ENCODE data around the gene CDH26.

Gene CDH26

GRCh38 chr20:60011512-60012507 lies 53.6 kb downstream of the CDH26 start:
- Mint-ChIP-seq H3K9me3 (peaks cover 21% of the 10 kb centered on the region), H3K4me1 (peaks cover 17% of the 10 kb centered on the region), H3K27me3 (ENCODE audit: low read depth, poor library complexity) (peaks cover 18% of the 10 kb centered on the region), H3K36me3 (ENCODE audit: low read depth) (no peaks in the 10 kb centered on the region), H3K4me3 (no peak overlapping the region), H3K27ac (no peak overlapping the region)
- DNase-seq, result no peak
- no peak for TF ChIP-seq CTCF (IDR thresholded peaks at IDR 0.05)

GRCh38 chr20:60013296-60014139 lies 55.3 kb downstream of the CDH26 start:
- Mint-ChIP-seq H3K27me3 (ENCODE audit: low read depth, poor library complexity) (peaks cover 21% of the 10 kb centered on the region), H3K4me3 (no peak overlapping the region), H3K36me3 (ENCODE audit: low read depth) (no peaks in the 10 kb centered on the region), H3K9me3 (peaks cover 35% of the 10 kb centered on the region), H3K27ac (no peak overlapping the region), H3K4me1 (peaks cover 17% of the 10 kb centered on the region)
- no peak for DNase-seq
- no peak for TF ChIP-seq CTCF (IDR thresholded peaks at IDR 0.05)

GRCh38 chr20:60016406-60016805 lies 58.2 kb downstream of the CDH26 start:
- H3K27me3 Mint-ChIP-seq (ENCODE audit: low read depth, poor library complexity), result peaks cover 21% of the 10 kb centered on the region
- no peaks in the 10 kb centered on the region for H3K36me3 Mint-ChIP-seq (ENCODE audit: low read depth)
- H3K27ac Mint-ChIP-seq, result no peak overlapping the region

GRCh38 chr20:60020251-60020650 lies 62.0 kb downstream of the CDH26 start:
- Mint-ChIP-seq H3K27me3 (ENCODE audit: low read depth, poor library complexity) (peaks cover 24% of the 10 kb centered on the region), H3K27ac (no peak overlapping the region), H3K4me1 (no peaks in the 10 kb centered on the region), H3K4me3 (no peak overlapping the region), H3K36me3 (ENCODE audit: low read depth) (no peaks in the 10 kb centered on the region), H3K9me3 (peaks cover 29% of the 10 kb centered on the region)
- DNase-seq, result no peak
- no peak for TF ChIP-seq CTCF (IDR thresholded peaks at IDR 0.05)

More at GRCh38 chr20:60016406-60016805, 58.2 kb downstream of the CDH26 start:
- TF ChIP-seq CTCF (IDR thresholded peaks at IDR 0.05), result no peak
- no peak for DNase-seq
- H3K4me3 Mint-ChIP-seq, result no peak overlapping the region
- H3K9me3 Mint-ChIP-seq, result peaks cover 35% of the 10 kb centered on the region
- H3K4me1 Mint-ChIP-seq, result peaks cover 4% of the 10 kb centered on the region

- no peak overlapping the region for H3K4me3 Mint-ChIP-seq
- no peak for TF ChIP-seq CTCF (IDR thresholded peaks at IDR 0.05)
- H3K36me3 Mint-ChIP-seq (ENCODE audit: low read depth), result no peaks in the 10 kb centered on the region
- H3K4me1 Mint-ChIP-seq, result no peaks in the 10 kb centered on the region
- H3K27ac Mint-ChIP-seq, result no peak overlapping the region
- H3K9me3 Mint-ChIP-seq, result peaks cover 23% of the 10 kb centered on the region
- H3K27me3 Mint-ChIP-seq (ENCODE audit: low read depth, poor library complexity), result peaks cover 20% of the 10 kb centered on the region
- DNase-seq, result no peak
These were observed 62.9 kb downstream of the CDH26 start for GRCh38 chr20:60021104-60021503.
